SK-N-SH treated with all-trans-retinoic acid at 6 μM for 48 hours (cell line): ENCODE measurements around the gene ROMO1.
"Not testable (repeated sequence)": the region's sequence is repeated elsewhere in the genome, so short reads cannot be mapped to it uniquely, and the experiment has no call there.

Experiments used
- ATAC-seq: fragments of 200-7000 bp; cut with Tn5 transposase; 3 replicates; pipeline ENCODE4 v1.9.1; 2020; ENCODE audit warnings: mild to moderate bottlenecking, moderate library complexity
- ARNTL ChIP-seq: fragments of 450-650 bp; formaldehyde crosslinking; IDR thresholded peaks from 2 replicates; pipeline ENCODE4 v1.5.0; 2020; ENCODE audit warnings: low read depth, mild to moderate bottlenecking, moderate library complexity, borderline replicate concordance
- CSDC2 ChIP-seq: fragments of 250-450 bp; sonication (Bioruptor Pico); IDR thresholded peaks from 2 replicates; pipeline ENCODE4 v1.5.0; 2020; ENCODE audit warnings: mild to moderate bottlenecking, moderate library complexity
- CSRNP3 ChIP-seq: fragments of 250-450 bp; sonication (Bioruptor Pico); IDR thresholded peaks from 2 replicates; pipeline ENCODE4 v1.5.1; 2021; ENCODE audit warnings: mild to moderate bottlenecking, moderate library complexity
- ESRRG ChIP-seq: fragments of 250-450 bp; sonication (Bioruptor Pico); IDR thresholded peaks from 2 replicates; pipeline ENCODE4 v1.6.1; 2021; ENCODE audit warnings: mild to moderate bottlenecking
- GLIS3 ChIP-seq: fragments of 250-450 bp; sonication (Bioruptor Pico); IDR thresholded peaks from 2 replicates; pipeline ENCODE4 v1.5.0; 2020; ENCODE audit warnings: mild to moderate bottlenecking, moderate library complexity
- ISL1 ChIP-seq: fragments of 250-450 bp; sonication (Bioruptor Pico); IDR thresholded peaks from 2 replicates; pipeline ENCODE4 v2.1.2; 2022; ENCODE audit warnings: mild to moderate bottlenecking, moderate library complexity
- OSR1 ChIP-seq: fragments of 250-450 bp; sonication (Bioruptor Pico); IDR thresholded peaks from 2 replicates; pipeline ENCODE4 v1.8.0; 2022; ENCODE audit warnings: moderate library complexity, mild to moderate bottlenecking, inconsistent platforms
- PATZ1 ChIP-seq: fragments of 250-450 bp; sonication (Bioruptor Pico); IDR thresholded peaks from 2 replicates; pipeline ENCODE4 v1.8.0; 2020; ENCODE audit warnings: mild to moderate bottlenecking, moderate library complexity, borderline replicate concordance
- POU6F1 ChIP-seq: fragments of 250-450 bp; sonication (Bioruptor Pico); IDR thresholded peaks from 2 replicates; pipeline ENCODE4 v1.8.0; 2021; ENCODE audit warnings: low read depth, mild to moderate bottlenecking, moderate library complexity, borderline replicate concordance
- PPARA ChIP-seq: fragments of 250-450 bp; sonication (Bioruptor Pico); IDR thresholded peaks from 2 replicates; pipeline ENCODE4 v1.5.0; 2020; ENCODE audit warnings: mild to moderate bottlenecking, borderline replicate concordance
- RARB ChIP-seq: fragments of 250-450 bp; sonication (Bioruptor Pico); IDR thresholded peaks from 2 replicates; pipeline ENCODE4 v1.8.0; 2021; ENCODE audit warnings: mild to moderate bottlenecking, moderate library complexity
- SNAI2 ChIP-seq: fragments of 250-450 bp; sonication (Bioruptor Pico); IDR thresholded peaks from 2 replicates; pipeline ENCODE4 v1.5.0; 2020; ENCODE audit warnings: mild to moderate bottlenecking, moderate library complexity
- TCF4 ChIP-seq: fragments of 250-450 bp; sonication (Bioruptor Pico); IDR thresholded peaks from 2 replicates; pipeline ENCODE4 v1.8.0; 2021; ENCODE audit warnings: mild to moderate bottlenecking, moderate library complexity, borderline replicate concordance
- TOX ChIP-seq: fragments of 250-450 bp; sonication (Bioruptor Pico); IDR thresholded peaks from 2 replicates; pipeline ENCODE4 v1.8.0; 2021; ENCODE audit warnings: mild to moderate bottlenecking, moderate library complexity, borderline replicate concordance
- TSHZ2 ChIP-seq: fragments of 250-450 bp; sonication (Bioruptor Pico); IDR thresholded peaks from 2 replicates; pipeline ENCODE4 v1.5.0; 2020; ENCODE audit warnings: mild to moderate bottlenecking, moderate library complexity
- ZC3H10 ChIP-seq: fragments of 250-450 bp; sonication (Bioruptor Pico); IDR thresholded peaks from 2 replicates; pipeline ENCODE4 v1.5.1; 2021; ENCODE audit warnings: mild to moderate bottlenecking, moderate library complexity
- ZFP3 ChIP-seq: fragments of 250-450 bp; sonication (Bioruptor Pico); IDR thresholded peaks from 2 replicates; pipeline ENCODE4 v1.5.0; 2020; ENCODE audit warnings: mild to moderate bottlenecking, moderate library complexity
- ZNF565 ChIP-seq: fragments of 450-650 bp; formaldehyde crosslinking; conservative IDR thresholded peaks from 2 replicates; pipeline ENCODE4 v1.5.0; 2020; ENCODE audit warnings: low read depth, mild to moderate bottlenecking, moderate library complexity
- ZNF70 ChIP-seq: fragments of 450-650 bp; formaldehyde crosslinking; IDR thresholded peaks from 2 replicates; pipeline ENCODE4 v1.5.0; 2020; ENCODE audit warnings: mild to moderate bottlenecking, moderate library complexity
- ZNF8 ChIP-seq: fragments of 450-650 bp; formaldehyde crosslinking; IDR thresholded peaks from 2 replicates; pipeline ENCODE4 v1.5.0; 2020; ENCODE audit warnings: mild to moderate bottlenecking, moderate library complexity

ROMO1 gene

GRCh38 chr20:35704514-35705261 lies 5.5 kb downstream of the ROMO1 start:
- no peak for TF ChIP-seq TOX
- no peak for TF ChIP-seq PATZ1 (CRISPR knock-in tag)
- no peak for TF ChIP-seq CSDC2 (CRISPR knock-in tag)
- TF ChIP-seq SNAI2 (CRISPR knock-in tag), result no peak
- no peak for TF ChIP-seq CSRNP3 (CRISPR knock-in tag)
- TF ChIP-seq ZC3H10 (CRISPR knock-in tag), result no peak
- no peak for TF ChIP-seq RARB
- TF ChIP-seq ISL1 (CRISPR knock-in tag), result no peak
- no peak for TF ChIP-seq OSR1 (CRISPR knock-in tag)
- no peak for TF ChIP-seq POU6F1 (CRISPR knock-in tag)
- no peak for TF ChIP-seq TSHZ2
- no peak for TF ChIP-seq ZNF70 (CRISPR knock-in tag)
- no peak for TF ChIP-seq ZNF8 (CRISPR knock-in tag)
- no peak for TF ChIP-seq GLIS3 (CRISPR knock-in tag)
- no peak for TF ChIP-seq PPARA (CRISPR knock-in tag)
- TF ChIP-seq ZFP3 (CRISPR knock-in tag), result no peak
- no peak for TF ChIP-seq ESRRG (CRISPR knock-in tag)
- ATAC-seq, result no peak

- ATAC-seq, result not testable (repeated sequence)
Measured at GRCh38 chr20:35705894-35706293, 6.7 kb downstream of the ROMO1 start.

GRCh38 chr20:35706591-35707529 lies 7.7 kb downstream of the ROMO1 start:
- not testable (repeated sequence) for ATAC-seq

GRCh38 chr20:35708502-35708901 lies 9.3 kb downstream of the ROMO1 start:
- ATAC-seq, result no peak; the same call in none of the 3 replicates
- TF ChIP-seq SNAI2 (CRISPR knock-in tag), result no peak
- TF ChIP-seq PATZ1 (CRISPR knock-in tag), result no peak
- TF ChIP-seq ZNF70 (CRISPR knock-in tag), result no peak
- TF ChIP-seq ZNF565 (CRISPR knock-in tag), result no peak
- no peak for TF ChIP-seq CSRNP3 (CRISPR knock-in tag)
- TF ChIP-seq TOX, result no peak
- TF ChIP-seq ARNTL (CRISPR knock-in tag), result no peak
- no peak for TF ChIP-seq RARB
- TF ChIP-seq TCF4, result no peak
- TF ChIP-seq GLIS3 (CRISPR knock-in tag), result no peak
- TF ChIP-seq CSDC2 (CRISPR knock-in tag), result no peak
- no peak for TF ChIP-seq ISL1 (CRISPR knock-in tag)
